ENCODE results near the gene VWA5A. TPM values are rescaled to one million over a fixed set of nuclear protein-coding genes. Genes with fewer than 3 reads are reported as not detected.
A peak's percentile ranks its signal among the peaks of the same experiment; 100 is the strongest.

The VWA5A gene
- total RNA-seq, 1 experiment from 2014 or later = 0.95 TPM

DNA sequence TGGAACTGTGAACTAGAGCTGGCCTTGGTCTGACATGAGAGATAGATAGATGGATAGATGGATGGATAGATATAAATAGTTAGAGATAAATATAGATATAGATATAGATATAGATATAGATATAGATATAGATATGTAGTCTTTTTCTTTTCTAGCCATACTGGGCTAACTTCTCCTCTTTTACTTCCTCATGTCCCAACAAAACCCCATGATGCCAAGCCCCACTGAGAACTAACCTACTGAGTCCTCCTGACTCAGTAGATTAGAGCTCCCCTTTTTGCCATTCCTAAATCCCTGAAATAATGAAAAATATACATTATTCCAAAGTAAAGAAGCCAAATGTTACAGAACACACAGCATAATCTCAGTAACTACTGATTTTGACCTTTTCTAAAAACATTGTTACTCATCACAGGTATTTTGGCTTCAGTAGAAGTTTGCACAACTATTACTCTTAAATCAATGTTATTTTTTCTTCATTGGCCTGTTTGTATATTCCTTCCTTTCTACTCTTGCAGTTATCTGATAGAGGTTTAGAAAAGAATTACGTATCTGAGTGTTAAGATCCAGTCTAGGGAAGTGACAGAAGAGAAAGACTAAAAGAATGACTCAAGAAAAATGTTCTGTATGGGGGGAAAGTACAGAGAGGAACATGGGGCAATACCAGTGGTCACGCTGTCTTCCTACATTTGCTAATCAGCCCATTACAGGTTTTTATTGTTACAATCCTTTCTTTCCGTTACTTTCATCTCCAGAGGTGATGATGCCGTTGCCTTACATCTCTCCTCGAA, 61.9 kb downstream of the VWA5A start:
- Histone ChIP-seq H3K9me3 (peaks cover 7% of the 10 kb centered on the region; the same call in 1 of the 2 replicates), H3K27me3 (no peaks in the 10 kb centered on the region), H3K36me3 (no peaks in the 10 kb centered on the region), H3K4me3 (no peak overlapping the region)
- no peak for DNase-seq

DNA sequence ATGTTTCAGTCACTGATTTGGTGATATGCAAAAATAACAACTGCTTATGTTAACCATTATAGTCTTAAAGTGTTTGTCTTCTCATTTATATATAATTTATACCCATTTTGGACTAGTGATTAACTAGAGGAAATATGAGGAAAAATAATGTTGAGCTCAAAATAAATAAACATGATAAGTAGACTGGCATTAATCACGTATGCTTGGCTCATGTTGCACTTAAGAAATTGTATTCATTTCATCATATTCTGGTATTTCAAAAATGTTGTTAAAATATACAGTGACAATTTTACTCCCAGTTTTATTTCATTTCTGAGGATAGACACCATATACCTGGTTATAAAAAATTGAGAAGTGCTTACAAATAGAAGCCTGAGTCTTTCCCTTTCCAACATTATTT, 64.1 kb downstream of the VWA5A start:
- Histone ChIP-seq H3K27me3 (no peaks in the 10 kb centered on the region), H3K36me3 (no peaks in the 10 kb centered on the region), H3K9me3 (peaks cover 7% of the 10 kb centered on the region; the same call in 1 of the 2 replicates), H3K4me3 (no peak overlapping the region)
- no peak for DNase-seq

DNA sequence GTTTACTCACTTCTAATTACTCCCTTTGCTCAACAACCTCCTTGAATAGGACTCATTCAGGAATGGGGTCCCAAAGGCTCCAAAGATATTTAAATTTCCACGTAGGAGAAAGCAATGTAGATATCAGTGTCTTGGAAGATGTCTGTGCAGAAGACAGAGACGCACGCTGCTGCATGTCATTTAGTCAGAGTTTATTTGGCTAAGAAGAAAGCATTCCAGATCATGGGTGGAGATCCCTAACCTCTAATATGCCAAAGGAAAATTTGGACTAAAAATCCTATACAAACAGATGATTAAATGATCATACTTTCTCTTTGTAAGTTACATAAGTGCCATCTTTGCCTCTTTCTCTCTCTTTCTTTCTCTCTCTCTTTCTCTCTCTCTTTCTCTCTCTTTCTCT, 67.8 kb downstream of the VWA5A start, which contains the start of gene OR10D3:
Gene OR10D3, plus strand, starts transcription at position 278 of the 400 bp plus-strand sequence. CDS start 1,925 bp downstream, outside the sequence.
- DNase-seq = no peak
- H3K9me3 ChIP-seq = peaks cover 7% of the 10 kb centered on the region; the same call in 1 of the 2 replicates
- H3K27me3 ChIP-seq = no peaks in the 10 kb centered on the region
- H3K4me3 ChIP-seq = no peak within 1 kb of the TSS
- no peaks in the 10 kb centered on the region for H3K36me3 ChIP-seq

- no peak for DNase-seq
- no peaks in the 10 kb centered on the region for H3K9me3 ChIP-seq
These were observed 75.3 kb downstream of the VWA5A start for GRCh38 chr11:124190298-124191139.

DNA sequence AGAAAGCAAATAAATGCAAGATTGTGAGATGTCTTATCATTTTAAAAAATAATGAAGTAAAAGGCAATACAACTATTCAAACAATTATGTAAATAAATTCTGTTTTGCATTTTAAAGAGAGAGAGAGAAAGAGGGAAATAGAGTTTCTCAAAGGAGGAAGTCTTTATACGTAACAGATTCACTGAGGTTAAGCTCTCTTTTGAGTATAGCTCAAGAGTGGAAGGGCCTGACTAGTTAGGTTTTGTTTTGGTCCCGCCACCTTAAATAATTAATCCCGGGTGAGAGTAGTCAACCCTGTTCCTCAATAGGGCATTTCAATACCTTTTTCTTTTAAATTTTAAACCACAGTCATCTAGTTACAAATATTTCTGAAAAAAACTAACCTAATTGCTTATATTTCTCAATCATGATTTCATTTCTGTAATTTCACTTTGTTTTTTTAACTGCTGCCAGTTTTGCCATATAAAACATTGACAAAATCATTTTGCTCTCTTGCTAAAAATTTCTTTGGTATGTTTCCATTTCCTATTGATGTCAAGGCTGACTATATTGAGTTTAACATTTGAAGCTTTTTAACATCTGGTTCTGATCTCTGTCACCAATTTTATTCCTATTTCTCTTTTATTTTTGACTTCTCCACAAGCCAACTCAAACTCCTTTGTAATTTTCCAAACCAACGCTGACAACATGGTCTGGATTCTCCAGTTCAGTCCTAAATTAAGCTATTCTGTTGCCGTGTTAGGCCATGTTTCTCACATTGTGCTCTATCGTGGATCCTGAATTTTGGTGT, 78.2 kb downstream of the VWA5A start:
- DNase-seq = no peak
- no peaks in the 10 kb centered on the region for H3K9me3 ChIP-seq
- H3K4me3 ChIP-seq = no peak overlapping the region
- H3K36me3 ChIP-seq = no peaks in the 10 kb centered on the region
- H3K27me3 ChIP-seq = no peaks in the 10 kb centered on the region; the same call in 1 of the 2 replicates

More at GRCh38 chr11:124190298-124191139, 75.3 kb downstream of the VWA5A start:
- Histone ChIP-seq H3K36me3 (no peaks in the 10 kb centered on the region), H3K4me3 (no peak overlapping the region), H3K27me3 (no peaks in the 10 kb centered on the region; the same call in 1 of the 2 replicates)

DNA sequence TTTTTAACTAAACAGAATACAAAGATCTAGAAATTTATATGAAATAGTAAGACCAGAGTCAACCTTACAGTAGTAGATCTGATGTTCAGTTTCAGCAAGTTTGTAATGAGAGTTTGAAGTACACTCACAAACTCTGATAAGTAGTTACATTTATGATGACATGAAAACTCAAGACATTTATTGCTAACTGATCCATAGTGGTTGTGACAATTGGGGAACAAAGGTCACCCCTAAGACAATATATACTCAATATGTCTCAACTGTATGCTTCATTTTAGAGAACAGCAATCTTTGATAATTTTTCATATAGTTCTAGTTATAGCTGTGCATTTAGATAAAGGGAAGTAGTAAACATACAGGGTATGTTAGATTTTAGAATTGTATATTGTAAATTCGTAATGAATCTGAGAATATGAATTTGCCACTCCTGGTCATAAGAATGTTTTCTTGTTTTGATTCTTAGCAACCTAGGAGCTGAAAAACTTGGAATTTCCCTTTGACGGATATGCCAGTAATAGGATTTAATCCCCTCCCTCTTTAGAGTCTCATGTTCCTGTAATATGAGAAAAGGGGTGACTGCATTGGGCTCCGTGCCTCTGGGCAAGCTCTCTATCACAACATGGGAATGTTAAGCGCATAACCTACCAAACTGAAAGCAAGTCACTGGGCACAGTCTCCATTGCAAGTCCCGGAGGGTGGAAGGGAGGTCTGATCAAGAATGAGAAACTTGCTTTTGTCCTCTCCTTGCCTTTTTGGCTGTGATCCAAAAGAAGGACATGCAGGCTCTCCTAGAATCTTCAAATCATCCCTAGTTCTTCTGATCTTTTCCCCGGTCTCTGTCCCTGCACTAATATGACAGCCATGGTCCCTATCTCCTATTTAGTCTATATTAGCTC, 79.3 kb downstream of the VWA5A start:
- H3K4me3 ChIP-seq = no peak overlapping the region
- no peaks in the 10 kb centered on the region for H3K36me3 ChIP-seq
- H3K27me3 ChIP-seq = no peaks in the 10 kb centered on the region; the same call in 1 of the 2 replicates
- H3K9me3 ChIP-seq = no peaks in the 10 kb centered on the region
- no peak for DNase-seq

- no peaks in the 10 kb centered on the region for H3K9me3 ChIP-seq
- peak; percentile 22 for DNase-seq
- no peaks in the 10 kb centered on the region for H3K36me3 ChIP-seq
- no peak overlapping the region for H3K4me3 ChIP-seq
- no peaks in the 10 kb centered on the region; the same call in 1 of the 2 replicates for H3K27me3 ChIP-seq
These were observed 80.0 kb downstream of the VWA5A start for GRCh38 chr11:124195189-124195734.

Other genes with a start within 250 kb of the VWA5A start
- not detected in 2 replicates for gene TMEM225, start 229.8 kb upstream of the VWA5A start, total RNA-seq (2014; rRNA removed; shearing (Covaris generic); ENCODE audit: low replicate concordance)
- gene OR8D4, start 213.3 kb upstream of the VWA5A start, total RNA-seq (2014; rRNA removed; shearing (Covaris generic); ENCODE audit: low replicate concordance) = not detected in 2 replicates
- not detected in 2 replicates for gene OR4D5, start 175.8 kb upstream of the VWA5A start, total RNA-seq (2014; rRNA removed; shearing (Covaris generic); ENCODE audit: low replicate concordance)
- gene OR6T1, start 171.6 kb upstream of the VWA5A start, total RNA-seq (2014; rRNA removed; shearing (Covaris generic); ENCODE audit: low replicate concordance) = not detected in 2 replicates
- gene OR10S1, start 137.7 kb upstream of the VWA5A start, total RNA-seq (2014; rRNA removed; shearing (Covaris generic); ENCODE audit: low replicate concordance) = not detected in 2 replicates
- gene OR10G6, start 120.3 kb upstream of the VWA5A start, total RNA-seq (2014; rRNA removed; shearing (Covaris generic); ENCODE audit: low replicate concordance) = not detected in 2 replicates
- gene OR10G4, start 102.5 kb upstream of the VWA5A start, total RNA-seq (2014; rRNA removed; shearing (Covaris generic); ENCODE audit: low replicate concordance) = not detected in 2 replicates
- gene OR10G9, start 92.4 kb upstream of the VWA5A start, total RNA-seq (2014; rRNA removed; shearing (Covaris generic); ENCODE audit: low replicate concordance) = not detected in 2 replicates
- gene OR10G8, start 88.7 kb upstream of the VWA5A start, total RNA-seq (2014; rRNA removed; shearing (Covaris generic); ENCODE audit: low replicate concordance) = not detected in 2 replicates
- gene OR10G7, start 74.1 kb upstream of the VWA5A start, total RNA-seq (2014; rRNA removed; shearing (Covaris generic); ENCODE audit: low replicate concordance) = not detected in 2 replicates
- not detected in 2 replicates for gene OR10D3, start 67.9 kb downstream of the VWA5A start, total RNA-seq (2014; rRNA removed; shearing (Covaris generic); ENCODE audit: low replicate concordance)
- not detected in 2 replicates for gene OR8G1, start 125.6 kb downstream of the VWA5A start, total RNA-seq (2014; rRNA removed; shearing (Covaris generic); ENCODE audit: low replicate concordance)
- gene OR8G5, start 140.9 kb downstream of the VWA5A start, total RNA-seq (2014; rRNA removed; shearing (Covaris generic); ENCODE audit: low replicate concordance) = not detected in 2 replicates
- not detected in 2 replicates for gene OR8D1, start 198.5 kb downstream of the VWA5A start, total RNA-seq (2014; rRNA removed; shearing (Covaris generic); ENCODE audit: low replicate concordance)
- gene OR8D2, start 204.7 kb downstream of the VWA5A start, total RNA-seq (2014; rRNA removed; shearing (Covaris generic); ENCODE audit: low replicate concordance) = not detected in 2 replicates

Data from MG63 (cell line).